ENCODE measurements around the gene MMP11.

Gene MMP11

DNA sequence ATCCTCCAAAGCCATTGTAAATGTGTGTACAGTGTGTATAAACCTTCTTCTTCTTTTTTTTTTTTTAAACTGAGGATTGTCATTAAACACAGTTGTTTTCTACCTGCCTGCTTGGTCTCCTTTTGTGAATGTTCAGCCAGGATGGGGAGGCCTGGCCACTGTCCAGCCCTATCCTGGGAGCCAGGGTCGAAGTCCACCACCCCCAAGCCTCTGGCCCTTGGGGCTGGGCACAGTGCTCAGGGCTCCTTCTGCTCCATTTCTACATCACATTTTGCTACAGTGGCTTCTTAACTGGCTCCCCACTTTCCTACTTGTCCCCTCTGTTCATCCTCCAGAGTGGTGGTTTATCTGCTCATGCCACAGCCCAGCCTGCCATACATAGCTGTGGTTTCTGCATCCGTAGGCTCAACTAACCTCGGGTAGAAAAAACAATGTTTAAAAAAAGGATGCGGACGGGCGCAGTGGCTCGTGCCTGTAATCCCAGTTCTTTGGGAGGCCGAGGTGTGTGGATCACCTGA, 11.6 kb downstream of the MMP11 start:
- TF ChIP-seq, protein P1, sequence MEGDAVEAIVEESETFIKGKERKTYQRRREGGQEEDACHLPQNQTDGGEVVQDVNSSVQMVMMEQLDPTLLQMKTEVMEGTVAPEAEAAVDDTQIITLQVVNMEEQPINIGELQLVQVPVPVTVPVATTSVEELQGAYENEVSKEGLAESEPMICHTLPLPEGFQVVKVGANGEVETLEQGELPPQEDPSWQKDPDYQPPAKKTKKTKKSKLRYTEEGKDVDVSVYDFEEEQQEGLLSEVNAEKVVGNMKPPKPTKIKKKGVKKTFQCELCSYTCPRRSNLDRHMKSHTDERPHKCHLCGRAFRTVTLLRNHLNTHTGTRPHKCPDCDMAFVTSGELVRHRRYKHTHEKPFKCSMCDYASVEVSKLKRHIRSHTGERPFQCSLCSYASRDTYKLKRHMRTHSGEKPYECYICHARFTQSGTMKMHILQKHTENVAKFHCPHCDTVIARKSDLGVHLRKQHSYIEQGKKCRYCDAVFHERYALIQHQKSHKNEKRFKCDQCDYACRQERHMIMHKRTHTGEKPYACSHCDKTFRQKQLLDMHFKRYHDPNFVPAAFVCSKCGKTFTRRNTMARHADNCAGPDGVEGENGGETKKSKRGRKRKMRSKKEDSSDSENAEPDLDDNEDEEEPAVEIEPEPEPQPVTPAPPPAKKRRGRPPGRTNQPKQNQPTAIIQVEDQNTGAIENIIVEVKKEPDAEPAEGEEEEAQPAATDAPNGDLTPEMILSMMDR (IDR thresholded peaks at IDR 0.05; ENCODE audit: extremely low read depth, insufficient read depth, missing control alignments): no peak
- in situ Hi-C loops (cut with MboI; ENCODE audit: low pct_unique_long_range_greater_than_20kb, low sequenced_read_pairs, unreplicated experiment): no loop called here
- DNase-seq (ENCODE audit: low spot score): no peak

DNA sequence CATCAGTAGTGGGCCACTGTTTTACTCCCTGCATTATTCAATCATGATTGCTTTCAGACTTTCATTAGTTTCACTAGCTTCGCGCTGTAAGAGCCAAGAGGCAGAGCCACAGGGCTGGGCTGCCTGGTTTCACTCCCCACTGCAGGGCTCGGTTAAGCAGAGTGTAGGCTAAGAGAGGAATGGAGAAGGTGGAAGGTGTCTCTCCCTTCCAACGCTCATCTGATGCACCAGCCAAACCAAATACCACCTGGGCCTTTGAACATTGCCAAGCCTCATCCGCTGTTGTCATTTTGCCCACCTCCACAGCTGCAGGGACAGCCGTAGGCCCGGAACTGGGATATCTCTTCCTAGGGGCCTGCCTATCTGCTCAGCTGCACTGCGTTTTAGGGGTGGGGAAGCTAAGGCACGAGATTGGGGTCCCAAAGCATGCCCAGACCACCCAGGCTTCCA, 13.6 kb downstream of the MMP11 start:
- no peak for DNase-seq (ENCODE audit: low spot score)
- in situ Hi-C loops (cut with MboI; ENCODE audit: low pct_unique_long_range_greater_than_20kb, low sequenced_read_pairs, unreplicated experiment): no loop called here
- TF ChIP-seq, protein P1 (IDR thresholded peaks at IDR 0.05; ENCODE audit: extremely low read depth, insufficient read depth, missing control alignments): no peak

DNA sequence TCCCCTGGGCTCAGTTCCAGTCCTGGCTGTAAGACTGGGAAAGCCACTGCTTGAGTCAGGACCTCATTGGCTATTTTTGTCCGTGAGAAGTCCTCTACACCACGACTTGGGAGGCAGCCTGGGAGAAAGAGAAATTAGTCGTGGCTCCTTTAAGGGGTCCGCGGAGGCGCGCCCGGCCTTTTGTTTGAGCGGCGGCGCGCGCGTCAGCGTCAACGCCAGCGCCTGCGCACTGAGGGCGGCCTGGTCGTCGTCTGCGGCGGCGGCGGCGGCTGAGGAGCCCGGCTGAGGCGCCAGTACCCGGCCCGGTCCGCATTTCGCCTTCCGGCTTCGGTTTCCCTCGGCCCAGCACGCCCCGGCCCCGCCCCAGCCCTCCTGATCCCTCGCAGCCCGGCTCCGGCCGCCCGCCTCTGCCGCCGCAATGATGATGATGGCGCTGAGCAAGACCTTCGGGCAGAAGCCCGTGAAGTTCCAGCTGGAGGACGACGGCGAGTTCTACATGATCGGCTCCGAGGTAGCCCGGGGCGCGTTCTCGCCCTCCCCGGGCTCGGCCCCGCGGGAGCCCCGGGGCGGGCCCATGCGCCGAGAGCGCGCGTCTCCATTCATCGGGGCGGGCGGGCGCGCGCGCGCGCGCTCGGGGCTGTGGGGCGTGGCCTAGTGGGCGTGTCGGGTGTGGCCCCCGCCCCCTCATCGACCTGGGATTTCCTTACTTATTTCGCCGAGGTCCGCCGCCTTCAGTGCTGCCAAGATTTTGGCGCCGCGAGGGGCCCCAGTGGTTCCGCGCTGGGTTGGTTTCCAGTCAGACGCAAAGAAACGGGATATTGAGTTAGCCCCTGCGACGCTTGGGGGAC, 14.3 kb downstream of the MMP11 start, which contains the start of gene SMARCB1:
Gene SMARCB1, plus strand, starts transcription at position 215 of the 848 bp plus-strand sequence. Its CDS starts 204 bp downstream, at position 419.
- TF ChIP-seq, protein P1 (IDR thresholded peaks at IDR 0.05; ENCODE audit: extremely low read depth, insufficient read depth, missing control alignments): no peak

DNA sequence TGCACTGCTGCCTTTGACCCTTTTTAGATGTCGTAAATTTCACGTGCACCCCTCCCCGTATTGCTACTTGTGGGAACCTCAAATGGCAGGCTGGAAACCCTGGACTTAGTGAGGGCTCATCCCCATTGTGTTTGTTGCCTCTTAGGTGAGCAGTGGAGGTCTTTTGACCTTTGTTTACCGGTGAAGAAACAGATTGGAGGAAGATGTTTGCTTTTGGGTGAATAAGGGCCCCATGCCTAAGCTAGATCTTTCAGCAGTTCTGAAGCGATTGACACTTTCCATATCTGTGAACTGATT, 14.9 kb downstream of the MMP11 start:
- TF ChIP-seq, protein P1 (IDR thresholded peaks at IDR 0.05; ENCODE audit: extremely low read depth, insufficient read depth, missing control alignments): no peak

More for the DNA sequence above, 14.3 kb downstream of the MMP11 start, which contains the start of gene SMARCB1:
- in situ Hi-C loops (cut with MboI; ENCODE audit: low pct_unique_long_range_greater_than_20kb, low sequenced_read_pairs, unreplicated experiment): no loop called here
- DNase-seq (ENCODE audit: low spot score): peak; percentile 97

DNA sequence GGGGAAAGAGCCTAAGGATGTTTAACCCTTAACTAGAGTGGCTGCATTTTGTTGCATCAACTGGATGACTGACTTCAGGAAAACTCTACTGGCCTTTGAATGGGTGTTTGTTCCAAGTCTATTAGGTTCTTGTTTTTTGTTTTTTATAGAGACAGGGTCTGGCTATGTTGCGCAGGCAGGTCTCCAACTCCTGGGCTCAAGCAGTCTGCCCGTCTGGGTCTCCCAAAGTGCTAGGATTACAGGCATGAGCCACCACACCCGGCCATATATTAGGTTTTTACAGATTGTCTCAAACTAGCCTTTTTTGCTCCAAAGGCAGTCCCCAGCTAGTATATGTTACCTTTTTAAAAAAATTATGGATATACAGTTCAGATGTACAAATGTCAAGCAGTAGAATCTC, 15.3 kb downstream of the MMP11 start:
- DNase-seq (ENCODE audit: low spot score): no peak
- in situ Hi-C loops (cut with MboI; ENCODE audit: low pct_unique_long_range_greater_than_20kb, low sequenced_read_pairs, unreplicated experiment): no loop called here
- TF ChIP-seq, protein P1 (IDR thresholded peaks at IDR 0.05; ENCODE audit: extremely low read depth, insufficient read depth, missing control alignments): no peak

More for the DNA sequence above, 14.9 kb downstream of the MMP11 start:
- DNase-seq (ENCODE audit: low spot score): no peak
- in situ Hi-C loops (cut with MboI; ENCODE audit: low pct_unique_long_range_greater_than_20kb, low sequenced_read_pairs, unreplicated experiment): no loop called here

DNA sequence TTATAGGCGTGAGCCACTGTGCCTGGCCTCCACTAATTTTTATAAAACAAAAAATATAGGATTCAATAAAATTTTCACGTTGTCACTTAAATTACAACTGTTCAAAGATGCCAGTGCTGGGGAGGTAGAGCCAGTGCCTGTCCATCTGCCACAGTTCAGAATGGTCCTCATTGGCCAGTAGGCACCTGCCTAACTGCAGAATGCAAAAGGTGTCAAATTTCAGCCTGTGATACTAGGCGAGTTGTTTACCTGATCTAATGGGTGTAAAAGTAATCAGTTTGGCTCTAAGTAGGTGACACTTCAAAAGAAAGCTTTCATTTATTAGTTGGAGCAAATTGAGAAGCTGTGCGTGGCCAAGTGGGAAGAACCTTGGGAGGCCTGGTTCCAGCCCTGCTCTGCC, 16.5 kb downstream of the MMP11 start:
- DNase-seq (ENCODE audit: low spot score): no peak
- in situ Hi-C loops (cut with MboI; ENCODE audit: low pct_unique_long_range_greater_than_20kb, low sequenced_read_pairs, unreplicated experiment): no loop called here
- TF ChIP-seq, protein P1 (IDR thresholded peaks at IDR 0.05; ENCODE audit: extremely low read depth, insufficient read depth, missing control alignments): no peak
